GM18951 (cell line): Measurements from ENCODE around the gene ADAMTSL1.

Experiments used
- POLR2A ChIP-seq: IDR thresholded peaks from 4 replicates; pipeline ENCODE4 v1.6.1; 2011; ENCODE audit warnings: mild to moderate bottlenecking; ENCODE audit not compliant: insufficient read length, insufficient read depth; ENCODE audit errors: extremely low read depth
- in situ Hi-C: fragments of 300-500 bp; cut with MboI; formaldehyde crosslinking; loops from one replicate; pipeline ENCODE4 v1.12.0; 2022; ENCODE audit warnings: low sequenced_read_pairs, mixed read lengths, inconsistent platforms; ENCODE audit not compliant: unreplicated experiment

ADAMTSL1 gene

DNA sequence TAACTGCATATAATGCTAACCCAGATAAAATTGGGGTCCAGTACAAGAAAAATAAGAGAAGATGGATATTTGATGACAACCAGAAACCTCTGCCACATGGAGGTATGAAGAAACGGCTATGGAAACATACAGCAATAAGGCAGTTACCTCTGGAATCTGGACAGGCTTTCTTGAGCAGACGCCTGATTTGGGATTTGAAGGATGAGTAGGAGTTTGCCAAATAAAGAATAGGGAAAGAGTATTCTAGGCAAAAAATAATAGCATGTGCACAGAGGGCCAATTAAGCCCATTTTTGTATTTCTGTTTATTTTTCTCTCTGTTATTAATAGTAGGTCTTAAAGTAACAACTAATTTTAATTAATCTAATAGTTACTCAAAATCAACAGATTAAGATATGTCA, 144.9 kb downstream of the ADAMTSL1 start:
- TF ChIP-seq POLR2A = no peak
- in situ Hi-C loops = no loop called here

DNA sequence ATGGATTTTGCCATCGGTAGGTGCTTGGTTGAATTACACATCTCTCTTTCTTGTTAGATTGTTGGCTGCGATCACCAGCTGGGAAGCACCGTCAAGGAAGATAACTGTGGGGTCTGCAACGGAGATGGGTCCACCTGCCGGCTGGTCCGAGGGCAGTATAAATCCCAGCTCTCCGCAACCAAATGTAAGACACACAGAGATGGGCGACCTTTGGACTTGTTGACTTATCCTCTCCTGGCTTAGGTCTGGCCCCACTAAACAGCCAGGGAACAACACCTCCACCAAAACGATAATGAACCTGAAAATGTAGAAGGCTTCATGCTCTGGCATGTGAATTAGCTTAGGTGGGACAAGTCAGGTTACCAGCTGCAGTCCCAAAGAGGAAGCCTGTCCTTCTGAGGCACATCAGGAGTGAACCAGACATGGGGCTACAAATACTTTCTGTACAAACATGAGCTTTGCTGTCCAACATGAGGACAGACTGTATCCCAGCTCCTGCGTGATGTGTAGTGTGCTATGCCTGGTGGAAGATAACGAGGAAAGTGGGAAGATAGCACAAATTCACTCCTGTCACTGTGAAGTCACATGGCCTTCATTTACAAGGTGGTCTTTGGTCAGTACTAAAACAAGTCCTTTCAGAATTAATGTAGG, 148.4 kb downstream of the ADAMTSL1 start:
- TF ChIP-seq POLR2A = no peak

DNA sequence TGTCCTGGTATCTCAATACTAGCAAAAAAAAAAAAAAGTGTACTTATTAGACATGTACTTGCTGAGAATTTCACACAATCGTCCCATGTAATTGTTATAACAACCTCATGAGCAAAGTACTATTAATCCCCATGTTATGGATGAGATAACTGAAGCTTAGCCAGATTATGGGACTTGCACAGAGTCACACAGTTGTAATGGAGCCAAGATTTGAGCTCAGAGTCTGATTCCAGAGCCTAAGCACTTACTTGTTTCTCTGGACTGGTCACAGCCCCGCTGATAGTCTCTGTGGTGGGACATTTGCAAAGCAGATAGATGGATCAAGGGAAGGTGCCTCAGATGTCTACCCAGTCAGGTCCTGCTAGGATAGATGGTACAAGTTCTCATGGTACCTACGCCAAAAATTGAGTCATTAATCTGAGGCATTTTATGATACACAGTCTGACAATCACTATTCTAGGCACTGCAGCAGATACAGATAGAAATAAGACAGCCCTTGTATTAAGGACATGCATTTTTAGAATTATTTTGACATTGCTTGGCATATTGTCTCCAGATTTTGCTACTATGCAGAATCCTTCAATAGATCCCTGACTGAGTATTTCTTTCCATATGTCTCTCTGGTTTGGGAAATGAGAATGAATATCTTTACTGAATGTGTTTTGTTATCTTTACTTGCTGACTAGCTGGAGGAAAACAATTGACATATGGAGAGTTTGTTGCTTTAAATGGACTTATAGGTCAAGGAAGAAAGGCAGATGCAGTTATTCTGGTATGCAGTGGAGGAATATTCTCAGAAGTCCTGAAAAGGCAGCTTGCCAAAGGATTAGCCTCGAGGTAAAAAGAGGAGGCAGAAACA, 149.5 kb downstream of the ADAMTSL1 start:
- in situ Hi-C loops = no loop called here
- no peak for TF ChIP-seq POLR2A

More for the DNA sequence above, 148.4 kb downstream of the ADAMTSL1 start:
- in situ Hi-C loops = no loop called here

DNA sequence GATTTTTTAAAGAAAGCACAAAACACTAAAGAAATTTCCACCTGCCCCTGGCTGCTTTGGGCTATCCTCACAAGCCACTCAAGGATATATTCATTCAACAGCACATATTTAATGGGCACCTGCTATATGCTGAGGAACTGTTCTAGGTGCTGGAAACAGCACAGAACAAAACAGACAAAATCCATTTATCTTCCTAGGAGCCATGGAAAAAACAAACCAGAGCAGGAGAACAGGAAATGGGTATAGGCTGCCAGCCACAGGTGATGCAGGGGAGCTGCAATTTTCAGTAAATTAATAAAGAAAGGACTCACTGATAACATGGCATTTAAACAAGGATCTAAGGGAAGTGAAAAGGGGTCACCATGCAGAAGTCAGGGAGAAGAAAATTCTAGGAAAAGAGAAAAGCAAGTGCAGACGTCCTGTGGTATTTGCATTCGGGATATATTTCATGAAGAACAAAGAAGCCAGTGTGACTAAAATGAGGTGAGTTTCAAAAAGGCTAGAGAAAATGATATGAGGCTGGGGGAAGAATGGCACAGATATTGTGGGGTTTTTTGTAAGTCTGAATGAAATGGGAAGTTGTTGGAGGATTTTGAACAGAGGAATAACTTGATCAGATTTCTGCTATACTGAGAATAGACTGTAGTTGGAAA, 152.2 kb downstream of the ADAMTSL1 start:
- in situ Hi-C loops = no loop called here

DNA sequence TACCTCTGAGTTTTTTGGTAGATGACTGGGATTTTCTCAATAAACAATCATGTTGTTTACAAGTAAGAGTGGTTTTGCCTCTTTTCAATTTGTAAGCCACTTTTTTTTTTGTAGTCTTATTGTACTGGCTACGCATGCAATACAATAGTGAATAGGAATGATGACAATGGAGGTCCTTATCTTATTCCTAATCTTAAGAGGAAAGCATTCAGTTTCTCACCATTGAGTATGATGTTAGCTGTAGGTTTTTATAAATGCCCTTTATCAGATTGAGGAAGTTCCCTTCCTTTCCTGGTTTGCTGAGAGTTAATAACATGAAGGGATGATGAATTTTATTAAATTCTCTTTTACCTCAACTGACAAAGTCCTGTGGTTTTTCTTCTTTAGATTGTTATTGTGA, 155.2 kb downstream of the ADAMTSL1 start:
- in situ Hi-C loops = no loop called here
- TF ChIP-seq POLR2A = no peak

More for the DNA sequence above, 152.2 kb downstream of the ADAMTSL1 start:
- TF ChIP-seq POLR2A = no peak

DNA sequence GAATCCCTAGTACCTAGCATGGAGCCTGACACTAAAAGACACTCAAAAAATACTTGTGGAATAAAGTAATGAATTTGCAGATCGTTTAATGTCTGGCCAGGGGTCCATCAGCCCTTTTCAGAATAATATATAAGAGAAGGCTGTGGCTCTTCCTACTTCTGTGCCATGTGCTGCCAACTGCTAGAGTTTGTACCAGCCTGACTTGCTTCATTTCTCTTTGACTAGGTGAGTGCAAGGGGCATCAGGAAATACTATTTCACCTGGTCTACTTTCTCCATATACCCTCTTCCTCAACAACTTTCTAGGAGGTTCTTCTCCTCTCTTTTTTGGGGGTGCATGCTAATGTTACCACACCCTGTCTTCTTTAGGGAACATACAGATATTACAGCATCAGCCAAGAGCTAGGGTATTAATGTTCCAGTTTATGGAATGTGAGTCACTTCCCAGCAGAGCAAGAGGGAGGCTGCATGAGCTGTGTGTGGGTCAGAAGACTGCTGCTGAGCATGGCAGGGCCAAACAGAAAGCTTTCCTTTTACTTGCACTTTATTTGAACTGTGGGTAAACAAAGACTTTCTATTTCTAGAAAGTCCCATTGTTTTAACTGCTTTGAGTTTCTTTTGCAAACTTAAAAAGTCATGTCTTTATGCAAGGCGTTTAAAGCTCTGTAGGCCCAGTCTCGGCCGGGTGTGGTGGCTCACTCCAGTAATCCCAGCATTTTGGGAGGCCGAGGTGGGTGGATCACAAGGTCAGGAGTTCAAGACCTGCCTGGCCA, 158.9 kb downstream of the ADAMTSL1 start:
- TF ChIP-seq POLR2A = no peak
- in situ Hi-C loops = no loop called here

DNA sequence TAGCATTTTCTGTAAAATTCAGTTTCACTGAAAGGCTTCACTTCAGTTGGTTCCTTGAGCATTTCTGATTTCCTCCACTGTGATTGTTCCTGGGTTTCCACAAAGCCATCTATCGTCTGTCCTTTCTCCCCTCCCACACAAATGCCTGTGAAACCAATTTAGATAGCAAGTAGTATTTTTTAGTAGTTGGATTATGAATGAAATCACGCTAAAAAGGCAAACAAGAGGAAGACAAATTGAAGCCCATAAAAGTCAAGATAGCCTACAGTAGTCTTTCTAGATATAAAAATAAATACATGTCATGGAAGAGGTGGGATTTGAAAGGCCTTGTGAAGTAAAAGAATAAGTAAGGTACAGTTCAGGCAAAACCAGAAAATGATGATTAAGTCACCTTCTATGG, 162.8 kb downstream of the ADAMTSL1 start:
- no peak for TF ChIP-seq POLR2A
- in situ Hi-C loops = no loop called here

DNA sequence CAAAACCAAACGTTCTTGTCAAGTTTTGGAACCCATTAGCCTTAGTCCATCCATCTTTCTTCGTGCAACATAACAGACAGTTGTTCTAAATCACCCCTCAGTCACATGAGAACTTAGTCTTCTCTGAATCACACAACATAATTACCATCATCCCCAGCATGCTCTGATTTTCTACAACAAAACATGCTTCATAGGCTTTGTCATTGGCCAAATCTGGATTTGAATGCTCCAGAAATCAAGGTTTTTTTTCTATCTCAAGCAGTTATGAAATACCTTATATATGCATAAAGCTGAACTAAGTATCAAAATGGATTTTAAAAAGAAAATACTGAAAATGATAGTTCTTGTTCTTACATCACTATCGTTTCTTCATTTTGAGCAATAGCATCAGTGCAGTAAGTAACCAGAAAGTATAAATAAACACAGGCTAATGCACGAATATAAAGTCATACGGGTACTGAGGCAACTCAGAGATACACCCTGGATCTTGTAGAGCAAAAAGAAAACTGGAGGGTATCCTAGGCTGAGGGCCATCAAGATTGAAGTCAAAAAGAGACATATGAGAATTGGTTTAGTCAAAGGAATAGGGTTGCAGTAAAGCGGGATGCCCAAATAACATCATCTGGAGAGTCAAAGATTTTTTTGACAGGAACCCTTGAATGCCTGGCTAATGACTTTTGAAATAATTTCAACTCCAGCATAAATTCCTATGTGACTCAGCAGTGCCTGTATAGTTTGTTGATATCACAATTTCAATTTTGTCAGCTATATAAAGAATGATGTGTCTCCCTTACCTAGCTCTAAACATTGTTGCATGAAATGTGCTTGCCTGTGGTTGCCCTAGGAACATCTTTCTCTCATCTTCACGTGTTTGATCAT, 164.7 kb downstream of the ADAMTSL1 start:
- in situ Hi-C loops = no loop called here
- no peak for TF ChIP-seq POLR2A

DNA sequence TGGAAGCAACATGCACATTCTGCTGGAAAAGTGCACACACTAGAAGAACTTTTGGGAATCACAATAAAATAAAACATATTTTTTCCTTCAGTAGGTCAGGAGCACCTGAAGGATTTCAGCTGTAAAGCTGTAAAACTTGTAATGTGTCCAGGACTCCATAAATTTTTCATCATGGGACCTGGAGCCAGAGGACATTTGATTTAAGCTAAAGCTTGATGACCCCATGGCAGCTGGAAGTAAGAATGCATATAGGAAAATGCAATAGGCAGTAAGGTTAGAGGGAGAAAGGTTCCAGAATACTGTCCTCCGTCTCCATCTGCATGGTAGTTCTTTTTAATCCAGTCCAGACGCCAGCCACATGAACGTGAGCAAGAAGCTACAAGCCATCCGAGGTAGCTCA, 166.0 kb downstream of the ADAMTSL1 start:
- in situ Hi-C loops = no loop called here
- no peak for TF ChIP-seq POLR2A

DNA sequence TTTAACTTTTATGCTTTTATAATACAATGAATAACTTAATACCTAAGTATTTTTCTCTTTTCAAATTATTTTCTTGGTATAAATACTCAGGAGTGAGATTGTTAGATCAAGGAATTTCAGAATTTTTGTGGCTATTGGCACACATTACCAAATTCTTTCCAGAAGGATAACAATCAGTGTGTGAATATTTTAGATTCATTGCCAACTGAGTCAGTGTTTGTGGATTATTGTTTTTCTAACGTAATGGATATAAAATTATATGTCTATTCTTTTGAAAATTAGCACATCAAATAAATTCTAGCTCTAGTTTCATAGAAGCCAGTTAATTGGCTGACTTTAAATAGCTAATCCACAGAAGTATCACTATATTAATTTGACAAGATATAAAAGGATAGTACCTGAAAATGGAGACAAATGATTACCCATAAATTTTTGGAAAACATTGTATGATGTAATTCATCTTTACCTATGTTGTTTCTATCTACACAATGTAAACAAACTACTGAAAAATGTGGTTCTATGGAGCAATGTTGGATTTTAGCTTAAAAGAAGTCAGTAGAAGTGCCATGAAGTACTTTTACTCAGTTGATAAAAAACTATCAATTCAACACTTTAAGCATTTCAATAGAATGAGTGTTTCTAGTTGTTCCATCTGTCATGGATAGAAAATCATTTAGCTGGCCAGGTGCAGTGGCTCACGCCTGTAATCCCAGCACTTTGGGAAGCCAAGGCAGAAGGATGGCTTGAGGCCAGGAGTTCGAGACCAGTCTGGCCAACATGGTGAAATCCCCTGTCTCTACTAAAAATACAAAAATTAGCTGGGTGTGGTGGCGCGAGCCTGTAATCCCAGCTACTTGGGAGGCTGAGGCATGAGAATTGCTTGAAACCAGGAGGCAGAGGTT, 185.1 kb downstream of the ADAMTSL1 start:
- TF ChIP-seq POLR2A = no peak
- in situ Hi-C loops = no loop called here

DNA sequence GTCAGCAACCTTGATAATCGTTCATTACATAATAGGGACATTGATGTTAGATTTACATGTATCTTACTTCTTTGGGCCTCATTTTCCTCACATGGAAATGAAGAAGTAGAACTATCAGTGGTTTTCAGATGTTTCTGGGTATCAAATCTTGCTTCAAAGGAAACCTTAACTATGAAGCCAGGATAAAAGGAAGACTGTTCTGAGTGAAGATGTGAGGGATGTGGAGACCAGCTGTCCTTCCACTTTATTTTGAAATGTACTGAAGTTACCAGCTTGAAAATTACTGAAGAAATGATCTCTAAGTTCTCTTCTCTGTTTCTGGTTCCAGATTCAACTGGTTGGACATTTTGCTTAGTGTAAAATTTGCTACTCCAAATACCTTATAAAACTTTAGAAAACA, 186.0 kb downstream of the ADAMTSL1 start:
- in situ Hi-C loops = no loop called here
- no peak for TF ChIP-seq POLR2A

DNA sequence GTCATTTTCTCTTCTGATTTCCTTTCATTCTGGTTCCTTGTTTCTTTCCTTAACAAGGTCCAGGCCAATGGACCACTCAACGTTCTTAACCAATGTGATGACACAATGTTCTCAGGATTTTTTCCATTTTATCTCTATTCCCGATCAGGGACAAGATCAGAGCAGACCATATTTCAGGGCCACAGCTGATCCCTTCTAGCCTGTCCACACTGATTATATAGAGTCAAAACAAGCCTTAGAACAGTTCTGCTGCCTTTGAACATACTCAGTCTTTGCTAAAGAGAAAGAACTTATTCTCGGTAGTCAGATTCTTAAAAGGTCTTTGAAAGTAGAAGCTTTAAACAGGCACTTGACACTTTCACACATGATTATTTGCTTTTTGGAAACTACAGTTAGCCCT, 188.4 kb downstream of the ADAMTSL1 start:
- TF ChIP-seq POLR2A = no peak
- in situ Hi-C loops = no loop called here

DNA sequence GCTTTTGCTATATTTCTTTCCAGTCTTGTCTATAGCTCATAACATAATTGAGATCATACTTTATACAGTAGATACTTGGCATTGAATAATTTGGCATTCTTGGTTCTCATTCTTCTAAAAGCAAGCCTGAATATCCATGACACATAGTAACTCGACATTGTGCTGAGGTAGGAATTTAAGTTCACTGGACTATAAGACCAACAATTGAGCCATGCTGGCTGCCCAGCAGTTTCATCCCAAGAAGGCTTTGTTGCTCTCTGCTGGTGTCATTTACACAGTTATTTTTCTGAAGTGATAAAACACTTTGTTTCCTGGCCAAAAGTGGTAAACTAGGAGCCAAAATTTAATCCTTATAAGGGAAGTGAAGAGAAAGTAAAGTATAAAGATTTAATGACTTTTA, 192.0 kb downstream of the ADAMTSL1 start:
- no peak for TF ChIP-seq POLR2A
- in situ Hi-C loops = no loop called here
